Stimulated activated CD4-positive, alpha-beta T cell treated with anti-CD3 and anti-CD28 coated beads, Interleukin-2, amount 100 ng/mL, for 24 hours (primary cell): ENCODE results near the gene TLR3.
"Not testable (repeated sequence)": the region's sequence is repeated elsewhere in the genome, so short reads cannot be mapped to it uniquely, and the experiment has no call there.

Experiments
- DNase-seq, 2 donors: peaks; one replicate each; pipeline ENCODE4 v3.0.0-alpha.2; 2020

Gene TLR3

DNA sequence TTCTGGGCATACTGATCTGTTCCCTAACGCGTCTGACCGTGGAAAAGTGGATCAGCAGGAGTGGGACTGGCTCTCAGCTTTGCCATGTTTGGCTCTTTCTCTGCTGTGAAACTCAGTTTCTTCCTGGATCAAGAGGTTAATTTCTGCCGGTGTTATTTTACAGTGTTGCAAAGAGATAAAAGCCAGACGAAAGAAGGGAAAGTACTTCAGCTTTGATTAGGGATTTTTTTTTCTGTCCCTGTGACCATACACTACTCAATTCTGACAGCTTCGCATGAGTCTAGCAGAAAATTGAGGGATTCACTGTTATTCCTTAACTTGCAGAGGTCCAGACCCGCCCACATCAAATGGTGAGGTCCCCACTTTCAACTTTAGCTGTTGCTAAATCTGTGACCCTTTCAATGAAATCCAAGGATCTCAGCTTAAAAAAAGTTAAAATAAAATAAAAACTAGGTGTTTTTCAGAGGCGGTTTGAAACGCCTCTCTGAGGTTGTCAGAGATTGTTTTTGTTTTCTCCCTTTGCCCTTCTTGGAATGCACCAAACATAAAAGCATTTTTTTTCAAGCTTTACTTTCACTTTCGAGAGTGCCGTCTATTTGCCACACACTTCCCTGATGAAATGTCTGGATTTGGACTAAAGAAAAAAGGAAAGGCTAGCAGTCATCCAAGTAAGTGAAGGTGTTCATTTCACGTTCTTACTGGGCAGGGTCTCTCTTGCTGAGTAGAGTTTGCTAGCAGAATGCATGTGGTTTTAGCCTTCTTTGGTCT lies at the start of gene TLR3:
Gene TLR3 (plus strand): TSS at position 576 of the 768 bp plus-strand sequence. CDS start 7,464 bp downstream, outside the sequence.
- DNase-seq = no peak

- no peak for DNase-seq
Measured at GRCh38 chr4:186019269-186019668, 49.7 kb upstream of the TLR3 start.

- DNase-seq = no peak
Measured at GRCh38 chr4:186020106-186020792, 48.7 kb upstream of the TLR3 start.

DNA sequence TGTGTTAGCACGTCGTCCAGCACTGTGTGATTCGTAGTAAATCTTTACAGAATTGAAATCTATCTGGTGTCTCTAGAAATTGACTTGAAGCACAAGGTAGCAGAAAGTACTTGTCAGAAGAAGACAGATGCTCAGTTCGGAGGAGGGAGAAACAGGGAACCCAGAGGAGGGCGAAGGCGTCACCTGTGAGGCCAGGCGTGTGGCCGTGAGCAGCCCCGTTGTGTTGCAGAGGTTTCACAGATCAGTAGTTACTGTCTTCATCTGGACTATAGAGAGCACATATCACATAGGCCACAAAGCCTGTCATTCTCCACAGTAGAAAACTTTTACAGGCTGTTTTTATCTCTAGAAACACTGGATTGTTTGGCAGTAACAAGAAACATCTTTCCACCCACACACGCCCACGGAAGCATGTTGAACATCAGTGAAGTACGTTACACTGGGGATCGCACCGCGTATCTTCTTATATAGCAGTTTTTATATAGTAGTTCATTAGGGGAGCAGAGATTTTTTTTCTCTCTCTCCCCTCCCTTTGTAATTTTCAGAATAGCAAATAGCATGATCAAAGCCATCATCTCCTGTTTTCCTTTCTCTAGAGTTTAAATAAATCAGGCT lies 48.1 kb upstream of the TLR3 start:
- DNase-seq = no peak

- DNase-seq = no peak
Measured at GRCh38 chr4:186021461-186022167, 47.3 kb upstream of the TLR3 start.

DNA sequence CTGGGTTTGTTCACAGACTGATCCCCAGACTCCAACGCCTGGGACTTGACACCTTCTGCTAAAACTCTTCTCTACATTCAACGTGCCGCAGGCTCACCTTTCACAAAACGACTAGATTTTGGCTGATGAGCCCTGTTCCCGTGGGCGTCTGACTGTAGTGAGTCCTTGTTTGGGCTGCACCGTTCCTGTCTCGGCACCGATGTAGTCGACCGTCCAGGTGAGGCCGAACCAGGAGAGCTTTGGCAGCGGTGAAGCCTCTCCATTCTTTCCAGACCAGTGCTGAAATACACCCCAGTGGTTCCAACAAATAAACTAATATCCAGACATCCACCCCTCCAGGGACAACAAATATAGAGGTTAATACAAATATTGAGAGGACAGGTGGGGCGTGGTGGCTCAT lies 45.0 kb upstream of the TLR3 start:
- no peak for DNase-seq

DNA sequence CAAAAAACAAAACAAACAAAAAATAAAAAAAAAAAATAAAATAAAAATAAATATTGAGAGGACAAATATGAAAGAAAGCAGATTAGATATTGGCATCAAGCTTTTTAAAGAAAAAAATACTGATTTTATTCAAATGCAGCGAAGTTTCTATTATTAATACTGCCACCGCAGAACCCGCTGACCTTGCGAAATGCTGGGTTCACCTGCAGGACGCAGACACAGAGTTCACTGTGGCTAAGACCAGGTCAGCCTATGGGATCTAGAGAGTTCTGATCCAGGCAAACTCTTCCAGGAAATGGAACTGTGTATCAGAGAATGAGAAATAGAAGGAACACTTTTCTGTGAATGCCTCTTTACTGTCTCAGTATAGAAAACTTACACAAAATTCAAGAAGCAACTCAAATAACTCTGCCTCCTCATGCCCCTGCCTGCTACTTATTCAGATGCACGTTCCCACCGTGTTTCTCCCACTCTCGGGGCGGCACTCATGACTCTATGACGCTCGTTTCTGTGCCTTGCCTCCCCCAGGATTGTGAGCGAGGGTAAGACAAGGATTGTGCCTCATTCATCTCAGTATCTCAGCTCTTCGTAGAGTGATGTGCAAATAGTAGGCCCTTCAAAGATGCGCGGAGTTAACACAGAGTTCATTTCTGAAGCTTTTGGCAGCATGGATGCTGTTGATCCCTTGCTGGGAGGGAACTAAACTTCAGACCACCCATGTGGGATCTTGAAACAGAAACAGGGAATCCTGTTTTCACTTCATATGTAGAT lies 44.1 kb upstream of the TLR3 start:
- DNase-seq = no peak

GRCh38 chr4:186025408-186025690 lies 43.6 kb upstream of the TLR3 start:
- no peak for DNase-seq

- DNase-seq = no peak
Measured at GRCh38 chr4:186027405-186027804, 41.6 kb upstream of the TLR3 start.

DNA sequence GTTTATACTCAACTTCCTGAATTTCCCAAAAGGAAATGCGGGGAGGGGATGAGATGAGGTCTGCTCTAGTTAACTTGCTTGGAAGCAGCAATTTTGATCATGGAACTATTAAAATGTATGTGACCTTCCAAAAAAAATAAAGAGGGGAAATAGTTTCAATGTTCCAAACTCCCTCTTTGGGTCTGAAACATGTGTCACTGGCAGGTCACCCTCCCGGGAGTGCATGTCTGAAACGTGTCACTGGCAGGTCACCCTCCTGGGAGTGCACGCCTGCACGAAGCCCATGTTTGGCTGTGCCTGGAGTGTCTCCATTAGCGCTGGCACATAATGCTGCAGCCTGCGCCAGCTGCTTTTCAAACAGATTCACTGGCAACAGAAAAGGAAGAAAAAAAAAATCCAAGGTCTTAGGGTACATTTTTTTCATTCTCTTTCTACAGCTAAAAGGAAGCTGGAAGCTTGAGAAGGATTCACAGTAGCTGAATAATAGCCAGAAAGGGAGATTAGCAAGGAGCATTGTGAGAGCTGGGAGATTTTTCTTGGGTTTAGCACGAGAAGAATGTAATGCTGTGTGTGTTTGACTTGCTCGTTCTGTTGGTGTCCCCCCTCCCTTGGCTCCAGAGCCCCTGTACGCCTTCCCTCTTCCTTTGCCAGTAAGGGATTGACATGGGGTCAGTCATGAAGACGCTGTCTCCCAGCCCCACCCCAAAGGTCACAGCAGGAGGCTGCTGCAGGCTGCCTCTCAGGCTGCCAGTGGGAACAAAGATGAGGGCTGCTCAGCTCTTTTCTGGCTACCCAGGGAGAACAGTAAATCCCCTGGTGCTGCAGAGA lies 39.2 kb upstream of the TLR3 start:
- DNase-seq = no peak

DNA sequence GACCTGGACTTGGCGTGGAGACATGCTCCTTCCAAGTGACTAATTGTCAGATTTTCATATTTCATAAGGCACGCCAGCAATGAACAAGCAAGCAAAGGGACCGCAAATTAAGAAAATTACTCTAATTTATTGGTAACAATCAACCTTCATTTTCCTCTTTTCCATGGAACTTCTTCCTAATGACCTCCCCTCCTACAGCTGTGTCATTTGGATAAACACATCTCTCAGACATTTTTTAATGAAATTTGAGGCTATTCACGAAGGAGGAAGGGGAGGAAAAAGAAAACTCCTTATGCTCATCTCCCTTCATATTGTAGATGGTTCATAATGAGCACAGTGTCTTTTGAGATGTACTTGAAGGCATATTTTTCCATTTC lies 38.6 kb upstream of the TLR3 start:
- DNase-seq = no peak

DNA sequence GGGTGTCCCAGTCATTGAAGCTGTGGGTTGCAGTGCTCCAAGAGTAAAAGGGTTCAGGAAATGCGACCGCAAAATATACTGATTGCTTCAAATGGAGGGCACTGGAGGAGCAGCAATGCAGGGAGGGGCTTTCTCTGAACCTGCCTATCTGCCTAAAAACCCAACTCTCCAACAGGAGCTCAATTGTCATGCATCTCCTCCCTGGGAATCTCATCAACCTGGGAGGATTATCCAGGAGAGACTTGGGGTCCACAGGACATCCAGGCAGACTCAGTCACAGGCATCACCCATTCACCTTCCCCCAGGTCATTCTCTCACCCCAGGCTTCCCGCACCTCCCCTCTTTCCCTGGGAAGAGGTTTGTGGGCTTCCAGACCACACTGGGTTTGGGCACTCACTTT lies 38.2 kb upstream of the TLR3 start:
- DNase-seq = no peak

- no peak for DNase-seq
Measured at GRCh38 chr4:186032259-186032658, 36.7 kb upstream of the TLR3 start.

DNA sequence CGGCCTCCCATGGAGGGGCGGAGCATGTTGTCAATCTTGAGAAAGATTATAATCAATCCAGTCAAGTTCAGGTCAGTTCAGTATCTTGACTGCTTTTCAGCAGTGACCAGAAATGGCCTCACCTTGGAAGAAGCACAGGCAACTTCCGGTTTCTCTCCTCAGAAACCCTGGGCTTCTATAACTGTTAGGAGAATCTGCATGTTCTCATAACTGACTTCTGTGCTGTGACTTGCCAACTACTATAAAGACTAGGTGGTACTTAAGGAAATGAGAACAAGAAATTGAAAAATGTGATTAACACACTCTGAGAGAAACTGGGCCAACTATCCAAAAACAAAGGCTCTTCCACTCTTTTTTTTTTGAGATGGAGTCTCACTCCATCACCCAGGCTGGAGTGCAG lies 35.9 kb upstream of the TLR3 start:
- no peak for DNase-seq

- not testable (repeated sequence) for DNase-seq
Measured at GRCh38 chr4:186034613-186035012, 34.3 kb upstream of the TLR3 start.

DNA sequence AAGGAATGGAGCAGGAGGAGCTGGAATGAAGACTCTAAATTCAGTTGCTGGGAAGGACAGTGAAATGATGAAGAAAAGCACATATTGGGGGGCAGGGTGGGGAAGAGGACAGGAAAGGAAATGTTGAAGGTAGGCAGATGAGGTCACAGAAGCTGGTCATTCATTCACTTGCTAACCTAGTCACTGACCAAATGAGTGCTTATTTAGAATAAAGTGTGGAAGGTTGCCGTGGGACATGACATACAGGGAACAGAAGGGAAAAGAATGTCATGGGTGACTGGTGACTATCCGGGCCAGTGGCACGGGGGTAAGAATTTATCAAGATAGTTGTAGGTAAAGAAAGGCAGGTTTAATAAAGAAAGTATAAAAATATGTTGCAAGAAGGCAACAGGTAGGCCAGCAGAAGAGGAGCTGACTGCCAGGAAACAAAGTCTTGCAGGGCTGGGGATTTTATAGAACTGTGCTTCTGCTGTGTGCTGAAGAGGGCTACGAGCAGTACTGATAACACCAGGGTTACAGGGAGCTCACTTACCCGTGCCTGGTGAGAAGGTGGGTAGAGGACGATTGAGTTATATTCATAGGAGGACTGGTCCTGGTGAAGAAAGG lies 31.9 kb upstream of the TLR3 start:
- DNase-seq = no peak

GRCh38 chr4:186037692-186038658 lies 31.0 kb upstream of the TLR3 start:
- no peak for DNase-seq

GRCh38 chr4:186039697-186040096 lies 29.3 kb upstream of the TLR3 start:
- DNase-seq = no peak

GRCh38 chr4:186040316-186040715 lies 28.6 kb upstream of the TLR3 start:
- no peak for DNase-seq

DNA sequence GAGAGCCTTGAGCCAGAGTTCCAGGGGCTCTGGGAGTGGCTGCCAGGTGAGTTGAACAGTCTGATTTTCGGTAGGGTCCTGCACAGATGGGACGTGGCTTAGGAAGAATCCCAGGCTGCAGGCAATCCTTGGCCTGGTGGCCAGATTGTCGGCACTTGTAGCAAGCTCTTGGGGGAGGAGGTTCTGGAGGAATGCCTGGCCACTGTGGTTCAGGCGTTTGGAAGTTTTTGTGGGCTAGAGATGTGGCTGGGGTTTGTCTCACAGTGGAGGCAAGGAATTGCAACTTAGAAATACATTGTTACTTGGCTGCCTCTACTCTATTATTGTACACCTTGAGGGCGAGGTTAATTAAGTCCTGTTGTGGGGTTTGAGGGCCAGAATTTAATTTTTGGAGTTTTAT lies 21.5 kb upstream of the TLR3 start:
- DNase-seq = not testable (repeated sequence)
